HG02870 (cell line): ENCODE measurements around the gene AFAP1.

Experiments
- ATAC-seq: cut with Tn5 transposase; IDR thresholded peaks from one replicate; pipeline ENCODE4 v1.9.1; 2021; ENCODE audit warnings: mild to moderate bottlenecking, moderate library complexity; ENCODE audit not compliant: unreplicated experiment

The AFAP1 gene

GRCh38 chr4:7790023-7790422 is 149.6 kb downstream of the AFAP1 start:
- no peak for ATAC-seq

GRCh38 chr4:7788694-7789425 is 150.8 kb downstream of the AFAP1 start:
- no peak for ATAC-seq

GRCh38 chr4:7788193-7788592 is 151.5 kb downstream of the AFAP1 start:
- no peak for ATAC-seq

GRCh38 chr4:7787681-7788141 is 151.9 kb downstream of the AFAP1 start:
- no peak for ATAC-seq

GRCh38 chr4:7787067-7787466 is 152.6 kb downstream of the AFAP1 start:
- no peak for ATAC-seq

GRCh38 chr4:7786517-7786916 is 153.1 kb downstream of the AFAP1 start:
- ATAC-seq, result no peak

GRCh38 chr4:7786040-7786439 is 153.6 kb downstream of the AFAP1 start:
- no peak for ATAC-seq

- no peak for ATAC-seq
Measured at GRCh38 chr4:7785017-7785416, 154.6 kb downstream of the AFAP1 start.

- no peak for ATAC-seq
Measured at GRCh38 chr4:7784131-7784870, 155.4 kb downstream of the AFAP1 start.

GRCh38 chr4:7783541-7783940 is 156.1 kb downstream of the AFAP1 start:
- no peak for ATAC-seq

GRCh38 chr4:7782783-7783182 is 156.9 kb downstream of the AFAP1 start:
- ATAC-seq, result no peak

GRCh38 chr4:7781993-7782392 is 157.7 kb downstream of the AFAP1 start:
- no peak for ATAC-seq

GRCh38 chr4:7781366-7781765 is 158.3 kb downstream of the AFAP1 start:
- ATAC-seq, result no peak

- no peak for ATAC-seq
Measured at GRCh38 chr4:7780751-7781348, 158.8 kb downstream of the AFAP1 start.

- no peak for ATAC-seq
Measured at GRCh38 chr4:7779432-7779768, 160.3 kb downstream of the AFAP1 start.

- ATAC-seq, result no peak
Measured at GRCh38 chr4:7778510-7779431, 160.9 kb downstream of the AFAP1 start.

GRCh38 chr4:7777871-7778509 is 161.7 kb downstream of the AFAP1 start:
- ATAC-seq, result no peak

- ATAC-seq, result no peak
Measured at GRCh38 chr4:7777017-7777710, 162.5 kb downstream of the AFAP1 start.

GRCh38 chr4:7775396-7775795 is 164.3 kb downstream of the AFAP1 start:
- no peak for ATAC-seq
